H1 (cell line): ENCODE results near the gene ATXN7. TPM values are rescaled to one million over a fixed set of nuclear protein-coding genes. Genes with fewer than 3 reads are reported as not detected.

Experiments
- CTCF ChIA-PET: fragments of 300-600 bp; sonication (Branson Sonifier 250); formaldehyde crosslinking; loops from one replicate; lab custom pipeline; 2021; ENCODE audit not compliant: partially characterized antibody; lab: Charles Lee
- POLR2A ChIA-PET: fragments of 300-600 bp; sonication (Branson Sonifier 250); formaldehyde crosslinking; loops from one replicate; lab custom pipeline; 2021; ENCODE audit warnings: inconsistent platforms; ENCODE audit not compliant: partially characterized antibody; lab: Charles Lee
- DNase-seq, 2 experiments: peaks; one replicate each; pipeline versions ENCODE4 v3.0.0 to v3.0.0-alpha.2; 2010 to 2022; ENCODE audit warnings: low spot score in 2 of 2, low read depth in 1 of 2, mixed read lengths in 1 of 2
- FAIRE-seq: peaks from 2 replicates; lab custom pipeline; 2011; peaks lifted over from hg19 to GRCh38; lab: Jason Lieb, UNC
- H2AFZ ChIP-seq: 2 replicates; pipeline ENCODE4 v1.8.1; 2012; ENCODE audit warnings: low read length, inconsistent platforms
- H2AK5ac ChIP-seq: 2 replicates; pipeline ENCODE4 v1.6.1; 2013; ENCODE audit warnings: low read depth, low read length
- H2BK120ac ChIP-seq: replicated peaks from 2 replicates; pipeline ENCODE3; 2013; ENCODE audit warnings: low read depth, low read length, inconsistent platforms
- H2BK12ac ChIP-seq: 2 replicates; pipeline ENCODE4 v1.6.1; 2013; ENCODE audit warnings: low read depth, low read length
- H2BK15ac ChIP-seq: 2 replicates; pipeline ENCODE4 v1.6.1; 2013; ENCODE audit warnings: low read length
- H2BK20ac ChIP-seq: 2 replicates; pipeline ENCODE4 v1.6.1; 2013; ENCODE audit warnings: low read length
- H2BK5ac ChIP-seq: 2 replicates; pipeline ENCODE4 v1.6.1; 2013; ENCODE audit warnings: low read depth, low read length
- H3K14ac ChIP-seq: 2 replicates; pipeline ENCODE4 v1.6.1; 2013; ENCODE audit warnings: inconsistent platforms; ENCODE audit not compliant: insufficient read length
- H3K18ac ChIP-seq: 2 replicates; pipeline ENCODE4 v1.6.1; 2013; ENCODE audit warnings: low read length; ENCODE audit errors: extremely low read depth
- H3K23ac ChIP-seq: 2 replicates; pipeline ENCODE4 v1.6.1; 2013; ENCODE audit warnings: inconsistent platforms; ENCODE audit not compliant: insufficient read length
- H3K23me2 ChIP-seq: 2 replicates; pipeline ENCODE4 v1.6.1; 2013; ENCODE audit warnings: low read depth, low read length
- H3K27ac ChIP-seq: 2 replicates; pipeline ENCODE4 v1.6.1; 2011; ENCODE audit warnings: low read depth, low read length, inconsistent platforms
- H3K27me3 ChIP-seq, 4 experiments: replicated peaks in 1 of 4; 1 replicate in 1 of 4; 2 replicates in 3 of 4; pipeline versions ENCODE4 v1.6.1 to v1.8.1; 2011 to 2013; ENCODE audit warnings: low read length in 3 of 4, mild to moderate bottlenecking in 3 of 4, inconsistent platforms in 2 of 4, mixed read lengths in 2 of 4, moderate library complexity in 1 of 4; ENCODE audit not compliant: control insufficient read depth in 3 of 4, insufficient read depth in 3 of 4; ENCODE audit errors: extremely low read depth in 1 of 4
- H3K36me3 ChIP-seq, 4 experiments: 2 replicates each; pipeline versions ENCODE4 v1.6.1 to v1.8.1; 2011 to 2013; ENCODE audit warnings: mild to moderate bottlenecking in 4 of 4, low read length in 3 of 4, moderate library complexity in 2 of 4, control low read depth in 1 of 4, inconsistent platforms in 1 of 4; ENCODE audit not compliant: insufficient read depth in 4 of 4, control insufficient read depth in 2 of 4
- H3K4ac ChIP-seq: replicated peaks from 2 replicates; pipeline ENCODE3; 2013; ENCODE audit warnings: low read length, low read depth, mixed read lengths, inconsistent platforms; ENCODE audit not compliant: insufficient read length
- H3K4me1 ChIP-seq, 4 experiments: replicated peaks in 1 of 4; 1 replicate in 1 of 4; 2 replicates in 3 of 4; pipeline versions ENCODE4 v1.6.1 to v1.8.1; 2011 to 2013; ENCODE audit warnings: low read length in 3 of 4, inconsistent platforms in 2 of 4, mixed read lengths in 1 of 4; ENCODE audit not compliant: insufficient read depth in 4 of 4, control insufficient read depth in 3 of 4
- H3K4me2 ChIP-seq, 2 experiments: 2 replicates each; pipeline versions ENCODE4 v1.6.1 to v1.8.1; 2011 to 2013; ENCODE audit warnings: low read depth in 2 of 2, low read length in 2 of 2, control low read depth in 1 of 2, inconsistent platforms in 1 of 2, mild to moderate bottlenecking in 1 of 2; ENCODE audit not compliant: insufficient read depth in 1 of 2
- H3K4me3 ChIP-seq, 4 experiments: fragments of 200-600, 300-600 bp in 1 of 4; sonication (generic), shearing (Covaris generic), sonication (Bioruptor Twin) in 1 of 4; 2 replicates each; pipeline versions ENCODE4 v1.5.1 to v1.8.1; 2011 to 2016; ENCODE audit warnings: low read length in 4 of 4, low read depth in 3 of 4, control low read depth in 2 of 4, inconsistent platforms in 2 of 4, mild to moderate bottlenecking in 2 of 4, mixed read lengths in 1 of 4, moderate library complexity in 1 of 4; ENCODE audit not compliant: insufficient read depth in 2 of 4; ENCODE audit errors: extremely low read depth in 1 of 4
- H3K56ac ChIP-seq: replicated peaks from 2 replicates; pipeline ENCODE3; 2013; ENCODE audit warnings: low read depth, mild to moderate bottlenecking, mixed read lengths, low read length, inconsistent platforms; ENCODE audit not compliant: insufficient read length
- H3K79me1 ChIP-seq: 2 replicates; pipeline ENCODE4 v1.6.1; 2013; ENCODE audit warnings: low read depth, low read length, control low read depth
- H3K79me2 ChIP-seq, 2 experiments: 2 replicates each; pipeline versions ENCODE4 v1.6.1 to v1.8.1; 2012 to 2013; ENCODE audit warnings: low read length in 2 of 2, mild to moderate bottlenecking in 2 of 2, inconsistent platforms in 1 of 2; ENCODE audit not compliant: insufficient read depth in 2 of 2, control insufficient read depth in 1 of 2
- H3K9ac ChIP-seq, 4 experiments: replicated peaks in 1 of 4; 1 replicate in 1 of 4; 2 replicates in 3 of 4; pipeline versions ENCODE4 v1.6.1 to v1.8.1; 2011 to 2013; ENCODE audit warnings: low read depth in 3 of 4, low read length in 3 of 4, control low read depth in 2 of 4, mild to moderate bottlenecking in 2 of 4, moderate library complexity in 2 of 4, inconsistent platforms in 1 of 4; ENCODE audit errors: extremely low read depth in 1 of 4
- H3K9me3 ChIP-seq, 2 experiments: 2 replicates each; pipeline versions ENCODE4 v1.6.1 to v1.8.1; 2012 to 2013; ENCODE audit warnings: mild to moderate bottlenecking in 2 of 2, moderate library complexity in 2 of 2, control low read depth in 1 of 2, inconsistent platforms in 1 of 2, low read depth in 1 of 2, low read length in 1 of 2, mixed read lengths in 1 of 2; ENCODE audit not compliant: insufficient read depth in 2 of 2
- H4K20me1 ChIP-seq, 2 experiments: replicated peaks in 1 of 2; 2 replicates each; pipeline versions ENCODE3 to v1.8.1; 2011 to 2013; ENCODE audit warnings: inconsistent platforms in 2 of 2, low read length in 2 of 2, mild to moderate bottlenecking in 1 of 2; ENCODE audit not compliant: insufficient read depth in 2 of 2, control insufficient read depth in 1 of 2
- H4K5ac ChIP-seq: 2 replicates; pipeline ENCODE4 v1.6.1; 2013; ENCODE audit warnings: low read length, low read depth, mixed read lengths, inconsistent platforms; ENCODE audit not compliant: insufficient read length
- H4K8ac ChIP-seq: 2 replicates; pipeline ENCODE4 v1.8.0; 2013; ENCODE audit warnings: mild to moderate bottlenecking, moderate library complexity, low read length, inconsistent platforms; ENCODE audit not compliant: insufficient read depth; ENCODE audit errors: extremely low read depth
- H4K91ac ChIP-seq: replicated peaks from 2 replicates; pipeline ENCODE3; 2013; ENCODE audit warnings: low read length, mixed read lengths, inconsistent platforms; ENCODE audit not compliant: insufficient read length
- EP300 ChIP-seq, 2 experiments: IDR thresholded peaks; 1 replicate in 1 of 2; 2 replicates in 1 of 2; pipeline ENCODE4 v1.6.1; 2011 to 2012; ENCODE audit warnings: low read depth in 2 of 2, low read length in 2 of 2, mild to moderate bottlenecking in 2 of 2, borderline replicate concordance in 1 of 2, inconsistent platforms in 1 of 2, moderate library complexity in 1 of 2
- EZH2 ChIP-seq: fragments of 200-600 bp; sonication (generic); IDR thresholded peaks from 2 replicates; pipeline ENCODE4 v1.7.1; 2012; ENCODE audit warnings: low read depth, mild to moderate bottlenecking, moderate library complexity, low read length, inconsistent platforms; ENCODE audit not compliant: severe bottlenecking
- MAFK ChIP-seq: IDR thresholded peaks from 2 replicates; pipeline ENCODE4 v1.6.1; 2012; ENCODE audit warnings: low read depth, mild to moderate bottlenecking, improper control_type of control experiment, low read length
- NRF1 ChIP-seq: IDR thresholded peaks from 2 replicates; pipeline ENCODE4 v1.6.1; 2011; ENCODE audit warnings: mild to moderate bottlenecking, low read depth, low read length, improper control_type of control experiment
- SP4 ChIP-seq: IDR thresholded peaks from 2 replicates; pipeline ENCODE4 v1.6.1; 2012; ENCODE audit warnings: low read length, inconsistent platforms
- SRF ChIP-seq: IDR thresholded peaks from 2 replicates; pipeline ENCODE4 v1.6.1; 2011; ENCODE audit warnings: mild to moderate bottlenecking, low read depth, low read length, moderate library complexity
- SUZ12 ChIP-seq: fragments of 200-600 bp; sonication (generic); IDR thresholded peaks from 2 replicates; pipeline ENCODE4 v1.6.1; 2012; ENCODE audit warnings: mild to moderate bottlenecking, inconsistent platforms, low read length, moderate library complexity, mixed read lengths
- TAF1 ChIP-seq: IDR thresholded peaks from 2 replicates; pipeline ENCODE4 v1.6.1; 2011; ENCODE audit warnings: mild to moderate bottlenecking, low read depth, low read length
- TAF7 ChIP-seq: optimal IDR thresholded peaks from 2 replicates; pipeline ENCODE3; 2011; ENCODE audit warnings: low read depth, mild to moderate bottlenecking, inconsistent platforms, low read length, moderate library complexity, borderline replicate concordance
- TBP ChIP-seq: IDR thresholded peaks from 2 replicates; pipeline ENCODE4 v1.6.1; 2011; ENCODE audit warnings: low read depth, low read length, improper control_type of control experiment
- TEAD4 ChIP-seq: IDR thresholded peaks from 2 replicates; pipeline ENCODE4 v1.6.1; 2012; ENCODE audit warnings: low read depth, low read length, inconsistent platforms, mixed read lengths
- YY1 ChIP-seq: IDR thresholded peaks from 2 replicates; pipeline ENCODE4 v1.6.1; 2011; ENCODE audit warnings: low read depth, mild to moderate bottlenecking, low read length
- WGBS, 2 experiments: shearing (Covaris generic) in 1 of 2; methylation state at CpG; one replicate each; pipeline versions ENCODE4 v1.1.6 to v1.1.7; 2013 to 2015; ENCODE audit warnings: low lambda C conversion rate in 2 of 2, mixed read lengths in 2 of 2, inconsistent platforms in 1 of 2, low coverage in 1 of 2, missing lambda C conversion rate in 1 of 2; ENCODE audit not compliant: insufficient replicate concordance in 2 of 2, insufficient coverage in 1 of 2, insufficient read length in 1 of 2; ENCODE audit errors: extremely low coverage in 1 of 2, missing lambda C conversion rate in 1 of 2; 5-methylcytosine and 5-hydroxymethylcytosine counted together
- polyA plus RNA-seq, 7 experiments: library from polyadenylated mRNA; depleted of rRNA in 3 of 7; stranded (reverse) in 5 of 7; unstranded in 2 of 7; fragments of >200 nt in 5 of 7; fragments of 200-250 nt in 2 of 7; gene quantifications; 1 replicate in 5 of 7; 2 replicates in 1 of 7; 4 replicates in 1 of 7; pipeline versions ENCODE4 v1.2.1 to v1.2.3, GENCODE V29; 2011 to 2013; ENCODE audit warnings: missing spikeins in 2 of 7, mixed read lengths in 2 of 7
- total RNA-seq: library from RNA; stranded (reverse); fragmentation: NEBNext Ultra II Directional; extraction: Animal tissue kit (Norgen Biotek cat#: 25700); gene quantifications from 2 replicates; pipeline ENCODE4 v1.2.1, GENCODE V29; 2021
- TF ChIP-seq, protein P1 (sequence below): IDR thresholded peaks from 2 replicates; pipeline ENCODE4 v1.6.1; 2012; ENCODE audit warnings: low read length, inconsistent platforms

The ATXN7 gene
- total and polyA plus RNA-seq, 2 of the 8 experiments (the other 6 are each of a cell fraction or from before 2014, with no cell fraction given) = 15.5 to 16.8 TPM

DNA sequence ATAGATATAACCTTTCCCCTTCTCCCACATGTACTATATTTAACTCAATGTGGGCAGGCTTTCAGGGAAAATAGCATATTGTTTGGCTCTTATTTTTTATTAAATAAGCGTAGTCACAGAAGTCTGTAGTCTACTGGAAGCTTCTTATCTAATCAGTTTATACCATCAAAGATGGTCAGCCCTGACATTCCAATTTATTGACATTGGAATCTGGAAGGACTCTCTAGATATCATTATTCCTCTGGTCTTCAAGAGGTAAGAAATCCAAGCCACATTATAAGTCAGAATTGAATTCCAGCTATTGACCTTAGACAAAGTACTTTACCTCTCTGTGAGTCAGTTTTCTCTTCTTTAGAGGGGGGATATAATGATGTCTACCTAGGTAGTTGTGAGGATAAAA is 87.0 kb downstream of the ATXN7 start:
- H4K5ac ChIP-seq = no peak overlapping the region
- ChIA-PET CTCF (interaction anchor here (1.0 to 4.3 kb wide), 2 partner anchors 11 to 16 kb away, joined by 3 to 23 read pairs; no protein-coding TSS in a partner anchor), POLR2A (interaction anchor here (0.6 to 1.2 kb wide), 2 partner anchors 39 to 98 kb away, joined by 3 read pairs; no protein-coding TSS in a partner anchor)
- WGBS, 2 experiments = 79% methylated on average over 1 of the region's 1 CpG; no CpG with 5 or more reads in 1 of the 2 experiments
- H3K27me3 ChIP-seq = no peaks in the 10 kb centered on the region
- peaks cover 7% of the 10 kb centered on the region; the same call in 1 of the 2 replicates for H3K79me1 ChIP-seq
- no peak overlapping the region for H2BK5ac ChIP-seq
- DNase-seq = no peak
- H3K4ac ChIP-seq = no peak overlapping the region
- no peak overlapping the region for H2BK12ac ChIP-seq
- no peak overlapping the region for H3K4me3 ChIP-seq
- H4K8ac ChIP-seq = no peak overlapping the region
- no peak overlapping the region for H3K23ac ChIP-seq
- no peak overlapping the region for H3K14ac ChIP-seq
- H3K4me2 ChIP-seq = no peak overlapping the region
- no peak overlapping the region for H2AK5ac ChIP-seq
- no peak overlapping the region for H2BK15ac ChIP-seq
- no peaks in the 10 kb centered on the region for H3K36me3 ChIP-seq
- no peak overlapping the region for H3K56ac ChIP-seq
- no peaks in the 10 kb centered on the region for H3K23me2 ChIP-seq
- H3K9me3 ChIP-seq = no peaks in the 10 kb centered on the region
- no peak overlapping the region for H2BK120ac ChIP-seq
- H3K4me1 ChIP-seq = peaks cover 0 to 9% (median 6%) of the 10 kb centered on the region in 4 experiments; a peak in 4 of 7 replicates
- H3K27ac ChIP-seq = no peak overlapping the region
- H4K20me1 ChIP-seq = no peaks in the 10 kb centered on the region
- no peak for FAIRE-seq
- no peak overlapping the region for H3K9ac ChIP-seq
- no peak overlapping the region for H4K91ac ChIP-seq
- H3K79me2 ChIP-seq = 0 out of 4 replicates have a peak, but pooled peaks cover 0 to 3% of the 10 kb centered on the region in 2 experiments
- H2BK20ac ChIP-seq = no peak overlapping the region
- H3K18ac ChIP-seq = no peak overlapping the region
- no peak overlapping the region for H2AFZ ChIP-seq
- TF ChIP-seq TAF7 (no peak), TBP (no peak), SUZ12 (no peak), EZH2 (no peak), SRF (no peak), YY1 (no peak), TAF1 (no peak), MAFK (no peak), EP300 (IDR thresholded peaks at IDR 0.05; ENCODE audit: borderline replicate concordance in 1 of 2, low read depth in 2 of 2, low read length in 2 of 2) (no peak), SP4 (no peak), NRF1 (no peak), TEAD4 (no peak)
- TF ChIP-seq, protein P1, sequence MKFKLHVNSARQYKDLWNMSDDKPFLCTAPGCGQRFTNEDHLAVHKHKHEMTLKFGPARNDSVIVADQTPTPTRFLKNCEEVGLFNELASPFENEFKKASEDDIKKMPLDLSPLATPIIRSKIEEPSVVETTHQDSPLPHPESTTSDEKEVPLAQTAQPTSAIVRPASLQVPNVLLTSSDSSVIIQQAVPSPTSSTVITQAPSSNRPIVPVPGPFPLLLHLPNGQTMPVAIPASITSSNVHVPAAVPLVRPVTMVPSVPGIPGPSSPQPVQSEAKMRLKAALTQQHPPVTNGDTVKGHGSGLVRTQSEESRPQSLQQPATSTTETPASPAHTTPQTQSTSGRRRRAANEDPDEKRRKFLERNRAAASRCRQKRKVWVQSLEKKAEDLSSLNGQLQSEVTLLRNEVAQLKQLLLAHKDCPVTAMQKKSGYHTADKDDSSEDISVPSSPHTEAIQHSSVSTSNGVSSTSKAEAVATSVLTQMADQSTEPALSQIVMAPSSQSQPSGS = no peak
